Calu3 (cell line): ENCODE data around the gene KCNJ5. TPM values are rescaled to one million over a fixed set of nuclear protein-coding genes. Genes with fewer than 3 reads are reported as not detected.

ENCODE experiments used
- BruUV-seq: library from RNA; stranded (reverse); fragments of 400-500 nt; replicated peaks from 2 replicates; lab custom pipeline; 2021; lab: Mats Ljungman, UMichigan
- CTCF ChIA-PET: fragments of 300-600 bp; sonication (Branson Sonifier 250); formaldehyde crosslinking; loops from one replicate; lab custom pipeline; 2022; ENCODE audit warnings: antibody characterized with exemption; lab: Charles Lee
- DNase-seq: peaks from one replicate; pipeline ENCODE4 v3.0.0; 2022
- H3K27ac Mint-ChIP-seq: one replicate; pipeline ENCODE4 v1.8.0; 2022; ENCODE audit warnings: mixed read lengths; ENCODE audit not compliant: unreplicated experiment
- H3K27me3 Mint-ChIP-seq: one replicate; pipeline ENCODE4 v1.8.0; 2022; ENCODE audit warnings: mixed read lengths; ENCODE audit not compliant: unreplicated experiment
- H3K36me3 Mint-ChIP-seq: one replicate; pipeline ENCODE4 v1.8.0; 2022; ENCODE audit warnings: mild to moderate bottlenecking, moderate library complexity, mixed read lengths; ENCODE audit not compliant: insufficient read depth, unreplicated experiment
- H3K4me1 Mint-ChIP-seq: one replicate; pipeline ENCODE4 v1.8.0; 2022; ENCODE audit warnings: mild to moderate bottlenecking, low read depth, mixed read lengths; ENCODE audit not compliant: unreplicated experiment
- H3K4me3 Mint-ChIP-seq: one replicate; pipeline ENCODE4 v1.8.0; 2022; ENCODE audit warnings: mild to moderate bottlenecking, low read depth, moderate library complexity, mixed read lengths; ENCODE audit not compliant: unreplicated experiment
- H3K9me3 Mint-ChIP-seq: one replicate; pipeline ENCODE4 v1.8.0; 2022; ENCODE audit warnings: low read depth, mixed read lengths; ENCODE audit not compliant: unreplicated experiment
- CTCF ChIP-seq: fragments of 200-600 bp; IDR thresholded peaks from one replicate; pipeline ENCODE4 v1.8.0; 2022; ENCODE audit warnings: antibody characterized with exemption; ENCODE audit not compliant: unreplicated experiment
- intact Hi-C: fragments of 100-400 bp; cut with micrococcal nuclease; formaldehyde crosslinking; loops from one replicate; pipeline ENCODE4 v1.10.0; 2022; ENCODE audit not compliant: unreplicated experiment
- total RNA-seq: library from RNA; stranded (reverse); gene quantifications from 2 replicates; pipeline ENCODE4 v1.2.3, GENCODE V29; 2022

KCNJ5 gene
- total RNA-seq, 1 experiment from 2014 or later = not detected

- Mint-ChIP-seq H3K36me3 (peaks cover 22% of the 10 kb centered on the region), H3K27me3 (no peaks in the 10 kb centered on the region), H3K4me1 (no peaks in the 10 kb centered on the region), H3K9me3 (no peaks in the 10 kb centered on the region), H3K4me3 (no peak overlapping the region), H3K27ac (no peak overlapping the region)
- no peak for TF ChIP-seq CTCF
- intact Hi-C loops = no loop called here
- DNase-seq = no peak
- no TSS peak for BruUV-seq
- CTCF ChIA-PET = no interaction called here
These were observed 74.3 kb downstream of the KCNJ5 start for GRCh38 chr11:128965485-128965884.

- H3K27me3 Mint-ChIP-seq = no peaks in the 10 kb centered on the region
- no peak overlapping the region for H3K4me3 Mint-ChIP-seq
- peaks cover 26% of the 10 kb centered on the region for H3K36me3 Mint-ChIP-seq
- H3K9me3 Mint-ChIP-seq = no peaks in the 10 kb centered on the region
- H3K4me1 Mint-ChIP-seq = no peaks in the 10 kb centered on the region
- no peak overlapping the region for H3K27ac Mint-ChIP-seq
- CTCF ChIA-PET = no interaction called here
- TF ChIP-seq CTCF = no peak
- DNase-seq = no peak
- BruUV-seq = no TSS peak
- intact Hi-C loops = no loop called here
These were observed 76.4 kb downstream of the KCNJ5 start for GRCh38 chr11:128967578-128967977.

- TF ChIP-seq CTCF = no peak
- no peaks in the 10 kb centered on the region for H3K9me3 Mint-ChIP-seq
- no peaks in the 10 kb centered on the region for H3K4me1 Mint-ChIP-seq
- H3K36me3 Mint-ChIP-seq = peaks cover 22% of the 10 kb centered on the region
- H3K27me3 Mint-ChIP-seq = no peaks in the 10 kb centered on the region
- CTCF ChIA-PET = no interaction called here
- no peak overlapping the region for H3K4me3 Mint-ChIP-seq
- no peak for DNase-seq
- BruUV-seq = no TSS peak
- intact Hi-C loops = no loop called here
- no peak overlapping the region for H3K27ac Mint-ChIP-seq
These were observed 77.8 kb downstream of the KCNJ5 start for GRCh38 chr11:128968916-128969315.

Other genes with a start within 250 kb of the KCNJ5 start
- 0.17 TPM in 1 of 2 replicates, not detected in the other for gene FLI1, start 197.3 kb upstream of the KCNJ5 start, total RNA-seq
- gene KCNJ1, start 24.1 kb upstream of the KCNJ5 start, total RNA-seq = 0.17 TPM in 1 of 2 replicates, not detected in the other
- 0.61 and 0.78 TPM in 2 replicates for gene TP53AIP1, start 51.5 kb downstream of the KCNJ5 start, total RNA-seq